ENCODE data around the gene DIAPH2.

DNA sequence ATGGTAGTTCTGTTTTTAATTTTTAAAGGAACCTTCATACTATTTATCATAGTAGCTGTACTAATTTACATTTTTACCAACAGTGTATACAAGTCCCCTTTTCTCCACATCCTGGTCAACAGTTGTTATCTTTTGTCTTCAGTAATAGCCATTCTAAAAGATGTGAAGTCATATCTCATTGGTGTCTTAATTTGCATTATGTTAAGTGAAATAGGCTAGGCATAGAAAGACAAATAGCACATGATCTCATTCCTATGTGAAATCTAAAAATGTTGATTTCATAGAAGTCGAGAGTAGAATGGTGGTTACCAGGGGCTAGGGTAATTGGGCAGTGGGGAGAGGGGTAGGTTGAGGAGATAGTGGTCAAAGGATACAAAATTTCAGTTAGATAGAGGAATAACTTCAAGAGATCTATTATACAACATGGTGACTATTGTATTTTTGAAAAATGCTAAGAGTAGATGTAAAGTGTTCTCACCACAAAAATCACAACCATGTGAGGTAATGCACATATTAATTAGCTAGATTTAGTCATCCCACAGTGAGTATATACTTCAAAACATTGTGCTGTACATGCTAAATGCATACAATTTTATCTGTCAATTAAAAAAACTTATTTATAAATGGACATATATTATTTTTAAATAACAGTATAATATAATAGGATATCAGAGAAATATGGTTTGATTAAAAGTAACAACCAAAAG is 58.9 kb downstream of the DIAPH2 start:
- no peak for TF ChIP-seq ZNF343 (CRISPR knock-in tag; IDR thresholded peaks at IDR 0.05)
- TF ChIP-seq NFYB (CRISPR knock-in tag; IDR thresholded peaks at IDR 0.05) = no peak
- TF ChIP-seq POLR2AphosphoS5 (IDR thresholded peaks at IDR 0.05; ENCODE audit: low read depth, low read length) = no peak
- TF ChIP-seq ELF4 (CRISPR knock-in tag; IDR thresholded peaks at IDR 0.05; ENCODE audit: borderline replicate concordance) = no peak
- TF ChIP-seq, protein P1, sequence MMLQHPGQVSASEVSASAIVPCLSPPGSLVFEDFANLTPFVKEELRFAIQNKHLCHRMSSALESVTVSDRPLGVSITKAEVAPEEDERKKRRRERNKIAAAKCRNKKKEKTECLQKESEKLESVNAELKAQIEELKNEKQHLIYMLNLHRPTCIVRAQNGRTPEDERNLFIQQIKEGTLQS (CRISPR knock-in tag; IDR thresholded peaks at IDR 0.05) = no peak
- no peak for TF ChIP-seq ZNF253 (CRISPR knock-in tag; IDR thresholded peaks at IDR 0.05; ENCODE audit: borderline replicate concordance)
- TF ChIP-seq, protein P2, sequence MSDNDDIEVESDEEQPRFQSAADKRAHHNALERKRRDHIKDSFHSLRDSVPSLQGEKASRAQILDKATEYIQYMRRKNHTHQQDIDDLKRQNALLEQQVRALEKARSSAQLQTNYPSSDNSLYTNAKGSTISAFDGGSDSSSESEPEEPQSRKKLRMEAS (IDR thresholded peaks at IDR 0.05) = no peak
- TF ChIP-seq, protein P3, sequence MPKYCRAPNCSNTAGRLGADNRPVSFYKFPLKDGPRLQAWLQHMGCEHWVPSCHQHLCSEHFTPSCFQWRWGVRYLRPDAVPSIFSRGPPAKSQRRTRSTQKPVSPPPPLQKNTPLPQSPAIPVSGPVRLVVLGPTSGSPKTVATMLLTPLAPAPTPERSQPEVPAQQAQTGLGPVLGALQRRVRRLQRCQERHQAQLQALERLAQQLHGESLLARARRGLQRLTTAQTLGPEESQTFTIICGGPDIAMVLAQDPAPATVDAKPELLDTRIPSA (CRISPR knock-in tag; IDR thresholded peaks at IDR 0.05; ENCODE audit: borderline replicate concordance) = no peak
- TF ChIP-seq ZFP1 (CRISPR knock-in tag; IDR thresholded peaks at IDR 0.05) = no peak
- TF ChIP-seq, protein P4, sequence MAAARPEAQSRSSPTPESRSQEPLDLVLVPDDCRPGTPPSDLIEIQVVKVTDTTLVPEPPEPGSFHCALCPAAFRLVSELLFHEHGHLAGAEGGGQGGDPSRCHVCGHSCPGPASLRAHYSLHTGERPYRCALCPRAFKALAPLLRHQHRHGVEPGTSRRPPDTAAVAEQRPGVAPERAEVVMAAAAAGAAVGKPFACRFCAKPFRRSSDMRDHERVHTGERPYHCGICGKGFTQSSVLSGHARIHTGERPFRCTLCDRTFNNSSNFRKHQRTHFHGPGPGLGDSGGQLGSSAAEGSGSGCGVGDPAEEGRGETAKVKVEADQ (CRISPR knock-in tag; IDR thresholded peaks at IDR 0.05; ENCODE audit: borderline replicate concordance) = no peak
- no peak for TF ChIP-seq RXRA (CRISPR knock-in tag; IDR thresholded peaks at IDR 0.05)
- TF ChIP-seq KAT7 (CRISPR knock-in tag; IDR thresholded peaks at IDR 0.05; ENCODE audit: borderline replicate concordance) = no peak

All from HepG2 (cell line).